ENCODE results near the gene SEPTIN8.
A peak's percentile ranks its signal among the peaks of the same experiment; 100 is the strongest.

The SEPTIN8 gene

DNA sequence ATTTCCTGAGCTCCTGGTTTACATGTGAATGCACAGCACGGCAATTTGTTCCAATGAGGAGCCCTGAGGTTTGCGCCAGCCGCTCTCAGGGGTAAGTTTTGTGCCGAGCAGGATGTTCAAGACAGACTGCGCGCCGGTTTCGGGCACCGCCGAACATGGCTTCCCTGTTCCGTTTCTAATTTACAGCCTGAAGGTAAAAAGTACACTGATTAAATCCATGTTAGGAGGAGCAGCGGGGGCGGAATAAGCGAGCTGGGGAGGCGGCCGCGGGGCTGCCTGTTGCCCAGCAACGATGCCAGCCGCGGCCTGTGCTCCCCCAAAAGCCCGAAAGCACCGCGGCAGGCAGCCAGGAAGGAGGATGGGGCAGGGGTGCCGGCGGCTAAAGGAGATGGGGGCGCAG lies 42.4 kb upstream of the SEPTIN8 start:
- Histone ChIP-seq H3K4me3 (ENCODE audit: low read length) (no peak overlapping the region), H3K9ac (ENCODE audit: low read length) (no peak overlapping the region), H3K27me3 (ENCODE audit: control insufficient read depth, insufficient read depth, low read length) (peaks cover 8% of the 10 kb centered on the region), H3K4me1 (ENCODE audit: control insufficient read depth, insufficient read depth, low read length) (peaks cover 2% of the 10 kb centered on the region), H3K36me3 (ENCODE audit: control insufficient read depth, insufficient read depth, low read length) (no peaks in the 10 kb centered on the region), H3K27ac (ENCODE audit: low read depth, low read length) (no peak overlapping the region)

DNA sequence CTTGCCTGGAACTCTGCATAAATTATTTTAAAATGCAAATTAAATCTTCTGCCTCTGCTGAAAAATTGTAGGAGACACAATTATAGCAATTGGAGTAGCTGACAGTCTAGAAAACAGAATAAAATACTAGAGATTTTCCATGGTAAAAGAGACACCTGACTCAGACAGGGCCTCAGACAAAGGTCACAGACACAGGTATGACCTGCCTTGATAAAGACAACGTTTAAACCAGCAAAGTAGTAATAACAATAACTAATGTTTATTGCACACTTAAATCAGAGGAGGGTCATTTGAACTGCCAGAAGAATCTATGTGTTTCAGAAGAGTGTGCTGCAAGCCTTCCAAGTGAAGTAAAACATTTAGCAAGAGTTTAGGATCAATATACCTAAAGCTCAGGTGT lies 40.0 kb upstream of the SEPTIN8 start:
- peaks cover 11% of the 10 kb centered on the region for H3K27me3 ChIP-seq (ENCODE audit: control insufficient read depth, insufficient read depth, low read length)
- H3K9ac ChIP-seq (ENCODE audit: low read length), result no peak overlapping the region
- H3K36me3 ChIP-seq (ENCODE audit: control insufficient read depth, insufficient read depth, low read length), result no peaks in the 10 kb centered on the region
- peaks cover 2% of the 10 kb centered on the region for H3K4me1 ChIP-seq (ENCODE audit: control insufficient read depth, insufficient read depth, low read length)
- H3K27ac ChIP-seq (ENCODE audit: low read depth, low read length), result no peak overlapping the region
- no peak overlapping the region for H3K4me3 ChIP-seq (ENCODE audit: low read length)

DNA sequence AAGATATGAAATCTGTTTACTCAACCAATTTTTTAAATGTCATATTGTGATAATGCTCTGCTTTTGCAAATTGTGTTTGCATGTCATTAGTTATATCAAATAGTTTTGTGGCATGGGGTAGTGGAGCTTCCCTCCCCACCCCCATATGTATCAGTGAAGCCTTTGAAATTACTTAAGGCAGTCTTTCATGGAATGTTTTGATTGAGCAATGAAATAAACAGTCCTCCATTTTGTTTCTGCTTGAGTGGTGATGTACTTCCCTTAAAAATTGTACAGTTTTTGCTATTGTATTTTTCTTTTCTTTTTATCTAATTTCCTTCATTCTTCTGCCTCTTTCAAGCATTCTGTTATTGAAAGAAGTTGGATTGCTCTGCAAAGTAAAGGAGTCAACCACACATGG lies 39.5 kb upstream of the SEPTIN8 start:
- Histone ChIP-seq H3K27ac (ENCODE audit: low read depth, low read length) (no peak overlapping the region), H3K36me3 (ENCODE audit: control insufficient read depth, insufficient read depth, low read length) (no peaks in the 10 kb centered on the region), H3K9ac (ENCODE audit: low read length) (no peak overlapping the region), H3K27me3 (ENCODE audit: control insufficient read depth, insufficient read depth, low read length) (peaks cover 11% of the 10 kb centered on the region), H3K4me3 (ENCODE audit: low read length) (no peak overlapping the region), H3K4me1 (ENCODE audit: control insufficient read depth, insufficient read depth, low read length) (peaks cover 2% of the 10 kb centered on the region)

DNA sequence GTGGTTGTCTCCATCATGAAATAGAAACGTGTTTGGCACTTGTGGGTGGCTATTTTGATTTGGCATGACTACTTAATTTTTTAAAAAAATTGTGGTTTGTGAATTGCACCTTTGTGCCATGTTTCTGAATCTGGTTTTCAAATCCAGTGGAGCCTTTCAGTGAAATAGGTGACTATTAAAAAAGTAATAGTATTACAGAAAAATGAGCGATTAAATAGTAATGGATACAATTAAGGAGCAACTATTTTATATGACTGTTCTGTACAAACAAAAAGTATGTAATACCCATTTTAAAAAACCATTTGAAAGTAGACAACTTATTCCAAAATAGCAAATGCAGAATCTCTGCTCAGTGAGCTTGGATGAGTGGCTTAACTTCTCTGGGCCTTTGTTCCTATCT lies 39.0 kb upstream of the SEPTIN8 start:
- Histone ChIP-seq H3K9ac (ENCODE audit: low read length) (no peak overlapping the region), H3K4me3 (ENCODE audit: low read length) (no peak overlapping the region), H3K27ac (ENCODE audit: low read depth, low read length) (no peak overlapping the region), H3K4me1 (ENCODE audit: control insufficient read depth, insufficient read depth, low read length) (peaks cover 2% of the 10 kb centered on the region), H3K27me3 (ENCODE audit: control insufficient read depth, insufficient read depth, low read length) (peaks cover 11% of the 10 kb centered on the region), H3K36me3 (ENCODE audit: control insufficient read depth, insufficient read depth, low read length) (no peaks in the 10 kb centered on the region)

DNA sequence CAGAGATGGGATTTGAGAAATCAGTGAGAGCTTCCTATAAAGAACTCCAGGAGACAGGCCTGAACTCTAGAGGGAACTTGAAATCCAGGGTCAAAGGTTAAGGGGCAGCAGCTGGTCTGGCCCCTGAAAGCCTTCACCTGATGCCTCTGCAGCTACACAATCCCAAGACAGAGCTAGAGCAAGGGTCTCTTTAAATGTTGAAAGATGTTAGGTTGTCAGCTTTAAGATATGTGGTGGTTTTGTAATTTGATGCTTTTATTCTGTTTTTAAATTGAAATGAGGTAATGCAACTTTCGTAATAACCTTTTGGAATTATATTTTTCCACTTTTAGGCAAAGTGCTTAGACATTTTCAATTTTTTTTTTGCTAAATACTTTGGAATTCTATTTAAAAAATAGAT lies 38.4 kb upstream of the SEPTIN8 start:
- Histone ChIP-seq H3K4me3 (ENCODE audit: low read length) (no peak overlapping the region), H3K36me3 (ENCODE audit: control insufficient read depth, insufficient read depth, low read length) (no peaks in the 10 kb centered on the region), H3K4me1 (ENCODE audit: control insufficient read depth, insufficient read depth, low read length) (peaks cover 2% of the 10 kb centered on the region), H3K27me3 (ENCODE audit: control insufficient read depth, insufficient read depth, low read length) (peaks cover 11% of the 10 kb centered on the region), H3K9ac (ENCODE audit: low read length) (no peak overlapping the region), H3K27ac (ENCODE audit: low read depth, low read length) (no peak overlapping the region)

DNA sequence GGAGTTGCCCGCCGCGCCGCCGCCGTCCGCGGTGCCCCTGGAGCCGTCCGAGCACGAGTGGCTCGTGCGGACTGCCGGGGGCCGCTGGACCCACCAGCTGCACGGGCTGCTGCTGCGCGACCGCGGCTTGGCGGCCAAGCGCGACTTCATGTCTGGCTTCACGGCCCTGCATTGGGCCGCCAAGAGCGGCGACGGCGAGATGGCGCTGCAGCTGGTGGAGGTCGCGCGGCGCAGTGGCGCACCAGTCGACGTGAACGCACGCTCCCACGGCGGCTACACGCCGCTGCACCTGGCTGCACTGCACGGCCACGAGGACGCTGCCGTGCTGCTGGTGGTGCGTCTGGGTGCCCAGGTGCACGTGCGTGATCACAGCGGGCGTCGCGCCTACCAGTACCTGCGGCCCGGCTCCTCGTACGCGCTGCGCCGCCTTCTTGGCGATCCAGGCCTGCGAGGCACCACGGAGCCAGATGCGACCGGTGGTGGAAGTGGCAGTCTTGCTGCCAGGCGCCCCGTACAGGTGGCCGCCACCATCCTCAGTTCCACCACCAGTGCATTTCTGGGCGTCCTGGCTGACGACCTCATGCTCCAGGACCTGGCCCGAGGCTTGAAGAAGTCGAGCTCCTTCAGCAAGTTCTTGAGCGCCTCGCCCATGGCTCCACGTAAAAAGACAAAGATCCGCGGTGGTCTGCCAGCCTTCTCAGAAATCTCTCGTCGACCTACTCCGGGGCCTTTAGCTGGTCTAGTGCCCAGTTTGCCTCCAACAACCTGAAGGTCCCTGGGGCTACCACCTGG lies 37.7 kb upstream of the SEPTIN8 start:
- Histone ChIP-seq H3K4me1 (ENCODE audit: control insufficient read depth, insufficient read depth, low read length) (no peaks in the 10 kb centered on the region), H3K4me3 (ENCODE audit: low read length) (peak overlapping the region; percentile 27), H3K27me3 (ENCODE audit: control insufficient read depth, insufficient read depth, low read length) (peaks cover 11% of the 10 kb centered on the region), H3K27ac (ENCODE audit: low read depth, low read length) (no peak overlapping the region), H3K36me3 (ENCODE audit: control insufficient read depth, insufficient read depth, low read length) (no peaks in the 10 kb centered on the region), H3K9ac (ENCODE audit: low read length) (no peak overlapping the region)

DNA sequence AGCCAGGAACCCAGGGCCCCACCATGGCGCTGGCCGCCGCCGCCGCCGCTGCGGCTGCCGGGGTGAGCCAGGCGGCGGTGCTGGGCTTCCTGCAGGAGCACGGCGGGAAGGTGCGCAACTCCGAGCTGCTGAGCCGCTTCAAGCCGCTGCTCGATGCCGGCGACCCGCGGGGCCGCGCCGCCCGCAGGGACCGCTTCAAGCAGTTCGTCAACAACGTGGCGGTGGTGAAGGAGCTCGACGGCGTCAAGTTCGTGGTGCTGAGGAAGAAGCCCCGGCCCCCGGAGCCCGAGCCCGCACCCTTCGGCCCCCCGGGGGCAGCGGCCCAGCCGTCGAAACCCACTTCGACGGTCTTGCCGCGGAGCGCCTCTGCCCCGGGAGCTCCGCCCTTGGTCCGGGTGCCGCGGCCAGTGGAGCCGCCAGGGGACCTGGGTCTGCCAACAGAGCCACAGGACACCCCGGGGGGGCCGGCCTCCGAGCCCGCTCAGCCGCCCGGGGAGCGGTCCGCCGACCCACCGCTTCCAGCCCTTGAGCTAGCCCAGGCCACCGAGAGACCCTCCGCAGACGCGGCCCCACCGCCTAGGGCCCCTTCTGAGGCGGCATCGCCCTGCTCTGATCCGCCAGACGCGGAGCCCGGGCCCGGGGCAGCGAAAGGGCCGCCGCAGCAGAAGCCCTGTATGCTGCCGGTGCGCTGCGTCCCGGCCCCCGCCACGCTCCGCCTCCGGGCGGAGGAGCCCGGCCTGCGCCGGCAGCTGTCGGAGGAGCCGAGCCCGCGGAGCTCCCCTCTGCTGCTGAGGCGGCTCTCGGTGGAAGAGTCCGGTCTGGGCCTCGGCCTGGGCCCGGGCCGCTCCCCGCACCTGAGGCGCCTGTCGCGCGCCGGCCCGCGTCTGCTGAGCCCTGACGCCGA lies 36.8 kb upstream of the SEPTIN8 start:
- no peak overlapping the region for H3K9ac ChIP-seq (ENCODE audit: low read length)
- peaks cover 6% of the 10 kb centered on the region for H3K27me3 ChIP-seq (ENCODE audit: control insufficient read depth, insufficient read depth, low read length)

DNA sequence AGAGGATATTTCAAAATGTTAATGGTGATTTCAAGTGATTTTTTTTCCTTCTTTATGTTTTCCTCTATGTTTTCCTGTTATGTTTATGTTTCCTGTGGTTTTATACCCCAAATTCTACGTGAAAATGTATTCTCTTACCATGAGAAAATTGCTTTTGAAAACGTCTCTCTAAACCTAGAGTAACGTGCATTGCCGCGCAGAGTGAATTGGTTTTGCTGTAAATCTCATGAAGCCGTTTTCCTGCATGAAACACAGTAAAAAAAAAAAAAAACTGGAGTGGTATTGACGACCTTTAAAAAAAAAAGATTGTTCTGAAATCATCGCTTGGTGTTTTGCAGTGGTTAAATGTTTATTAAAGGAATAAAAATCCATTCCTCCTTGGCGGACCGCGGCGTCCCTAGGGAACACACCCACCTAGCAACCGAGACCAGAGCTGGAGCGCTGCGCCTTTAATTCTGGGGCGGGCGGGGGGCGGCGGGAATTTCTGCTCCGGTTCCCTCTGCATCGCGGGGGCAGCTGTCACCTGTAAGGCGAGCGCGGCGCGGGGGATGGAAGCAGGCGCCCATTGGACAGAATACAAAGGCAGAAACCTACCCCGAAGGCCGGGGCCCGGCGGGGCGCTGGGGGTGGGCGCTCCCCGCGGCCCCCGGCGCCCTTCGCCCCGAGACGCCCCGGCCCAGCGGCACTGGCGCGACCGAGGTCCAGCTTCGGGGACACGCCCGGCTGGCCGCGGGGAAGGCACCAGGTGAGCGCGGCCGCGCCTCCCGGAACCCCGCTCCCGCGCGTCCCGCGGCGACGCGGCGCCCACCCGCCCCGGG lies 36.0 kb upstream of the SEPTIN8 start, which contains the start of gene SOWAHA:
Gene SOWAHA, plus strand, starts transcription at position 522 of the 818 bp plus-strand sequence. CDS start 320 bp downstream, outside the sequence.
- Histone ChIP-seq H3K4me1 (ENCODE audit: control insufficient read depth, insufficient read depth, low read length) (no peaks in the 10 kb centered on the region), H3K27ac (ENCODE audit: low read depth, low read length) (no peak within 1 kb of the TSS), H3K4me3 (ENCODE audit: low read length) (peak within 1 kb of the TSS; percentile 55), H3K36me3 (ENCODE audit: control insufficient read depth, insufficient read depth, low read length) (no peaks in the 10 kb centered on the region), H3K27me3 (ENCODE audit: control insufficient read depth, insufficient read depth, low read length) (peaks cover 6% of the 10 kb centered on the region), H3K9ac (ENCODE audit: low read length) (no peak within 1 kb of the TSS)

More for the DNA sequence above, 36.8 kb upstream of the SEPTIN8 start:
- no peaks in the 10 kb centered on the region for H3K36me3 ChIP-seq (ENCODE audit: control insufficient read depth, insufficient read depth, low read length)
- peak overlapping the region; percentile 55 for H3K4me3 ChIP-seq (ENCODE audit: low read length)
- H3K4me1 ChIP-seq (ENCODE audit: control insufficient read depth, insufficient read depth, low read length), result no peaks in the 10 kb centered on the region
- H3K27ac ChIP-seq (ENCODE audit: low read depth, low read length), result no peak overlapping the region

DNA sequence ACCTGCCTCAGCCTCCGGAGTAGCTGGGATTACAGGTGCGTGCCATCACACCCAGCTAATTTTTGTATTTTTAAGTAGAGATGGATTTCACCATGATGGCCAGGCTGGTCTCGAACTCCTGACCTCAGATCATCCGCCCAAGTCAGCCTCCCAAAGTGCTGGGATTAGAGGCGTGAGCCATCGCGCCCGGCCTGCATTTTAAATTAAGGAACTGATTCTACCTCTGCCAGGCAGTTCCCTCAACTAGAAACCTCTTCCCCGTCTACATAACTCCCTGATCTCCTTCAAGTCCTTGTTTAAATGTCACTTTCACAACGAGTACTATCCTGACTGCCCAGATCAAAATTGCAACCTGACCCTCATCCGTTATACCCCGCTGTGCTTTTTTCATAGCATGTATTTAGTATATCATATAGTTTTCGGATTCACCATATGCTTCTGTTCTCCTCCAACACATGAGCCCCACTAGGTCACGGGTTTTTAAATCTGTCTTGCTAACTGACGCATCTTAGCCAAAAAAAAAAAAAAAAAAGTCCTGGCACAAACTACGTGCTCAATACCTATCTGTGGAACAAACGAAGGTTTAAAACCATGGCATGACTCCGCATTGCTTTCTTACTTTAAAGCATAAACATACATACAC lies 35.2 kb upstream of the SEPTIN8 start:
- H3K9ac ChIP-seq (ENCODE audit: low read length), result no peak overlapping the region
- no peaks in the 10 kb centered on the region for H3K36me3 ChIP-seq (ENCODE audit: control insufficient read depth, insufficient read depth, low read length)
- no peak overlapping the region for H3K27ac ChIP-seq (ENCODE audit: low read depth, low read length)
- H3K4me1 ChIP-seq (ENCODE audit: control insufficient read depth, insufficient read depth, low read length), result no peaks in the 10 kb centered on the region
- H3K27me3 ChIP-seq (ENCODE audit: control insufficient read depth, insufficient read depth, low read length), result peaks cover 6% of the 10 kb centered on the region
- H3K4me3 ChIP-seq (ENCODE audit: low read length), result no peak overlapping the region

DNA sequence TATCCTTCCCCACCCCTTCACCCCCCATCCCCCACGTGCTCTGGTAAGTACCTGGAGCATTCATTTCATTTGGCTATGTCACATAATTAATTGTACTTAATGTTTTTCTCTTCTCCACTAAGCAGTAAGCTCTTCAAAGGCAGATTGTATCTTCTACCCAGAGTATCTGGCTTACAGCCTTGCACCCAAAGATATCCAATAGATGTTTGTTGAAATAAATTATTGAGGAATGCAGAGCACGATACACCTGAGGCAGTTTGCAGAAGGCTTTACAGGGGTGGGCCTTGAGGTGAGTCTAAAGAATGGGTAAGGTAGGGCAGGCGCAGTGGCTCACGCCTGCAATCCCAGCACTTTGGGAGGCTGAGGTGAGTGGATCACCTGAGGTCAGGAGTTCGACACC lies 33.6 kb upstream of the SEPTIN8 start:
- Histone ChIP-seq H3K4me1 (ENCODE audit: control insufficient read depth, insufficient read depth, low read length) (no peaks in the 10 kb centered on the region), H3K27ac (ENCODE audit: low read depth, low read length) (no peak overlapping the region), H3K9ac (ENCODE audit: low read length) (no peak overlapping the region), H3K36me3 (ENCODE audit: control insufficient read depth, insufficient read depth, low read length) (no peaks in the 10 kb centered on the region), H3K27me3 (ENCODE audit: control insufficient read depth, insufficient read depth, low read length) (peaks cover 6% of the 10 kb centered on the region), H3K4me3 (ENCODE audit: low read length) (no peak overlapping the region)

DNA sequence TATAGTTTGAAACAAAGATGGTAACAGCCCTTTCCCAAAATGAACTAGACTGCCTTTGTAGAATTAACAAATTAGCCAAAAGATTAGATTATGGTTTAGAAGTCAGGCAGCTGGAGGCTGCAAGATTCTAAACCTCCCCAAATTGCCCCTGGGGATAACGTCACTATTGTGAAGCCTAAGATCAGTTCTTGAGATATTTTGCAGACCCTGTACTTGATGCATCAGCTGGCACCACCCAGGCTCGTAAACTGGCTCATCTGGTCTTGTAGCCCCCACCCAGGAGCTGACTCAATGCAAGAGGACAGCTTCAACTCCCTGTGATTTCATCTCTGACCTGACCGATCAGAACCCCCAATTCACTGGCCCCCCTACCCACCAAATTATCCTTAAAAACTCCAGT lies 31.8 kb upstream of the SEPTIN8 start:
- Histone ChIP-seq H3K4me3 (ENCODE audit: low read length) (no peak overlapping the region), H3K9ac (ENCODE audit: low read length) (no peak overlapping the region), H3K27me3 (ENCODE audit: control insufficient read depth, insufficient read depth, low read length) (peaks cover 3% of the 10 kb centered on the region), H3K36me3 (ENCODE audit: control insufficient read depth, insufficient read depth, low read length) (no peaks in the 10 kb centered on the region), H3K27ac (ENCODE audit: low read depth, low read length) (no peak overlapping the region), H3K4me1 (ENCODE audit: control insufficient read depth, insufficient read depth, low read length) (no peaks in the 10 kb centered on the region)
